ENCODE results near the gene NECAB3.

The NECAB3 gene

GRCh38 chr20:33653900-33654596 is 20.2 kb downstream of the NECAB3 start:
- DNase-seq (ENCODE audit: low read depth, low spot score), result no peak
- ChIA-PET CTCF (interaction anchor here (0.6 to 10.9 kb wide), 24 partner anchors 11 to 477 kb away, joined by 3 to 99 read pairs (median 4); partner anchors contain the start of genes ACTL10, C20orf144, CBFA2T2 and CDK5RAP1), POLR2A (interaction anchor here (1.8 kb wide), 1 partner anchor 9 kb away, joined by 5 read pairs; the partner anchor contains the start of gene C20orf144)
- no peak for TF ChIP-seq CTCF (IDR thresholded peaks at IDR 0.05; ENCODE audit: insufficient read depth, low read length, missing control alignments)
- H3K4me3 ChIP-seq (ENCODE audit: low read depth, low read length), result no peak overlapping the region

GRCh38 chr20:33653218-33653899 is 20.9 kb downstream of the NECAB3 start:
- ChIA-PET CTCF (interaction anchor here (0.6 to 10.9 kb wide), 24 partner anchors 10 to 478 kb away, joined by 3 to 99 read pairs (median 4); partner anchors contain the start of genes ACTL10, C20orf144, CBFA2T2 and CDK5RAP1), POLR2A (interaction anchor here (1.8 kb wide), 1 partner anchor 10 kb away, joined by 5 read pairs; the partner anchor contains the start of gene C20orf144)
- peak; percentile 93 for TF ChIP-seq CTCF (IDR thresholded peaks at IDR 0.05; ENCODE audit: insufficient read depth, low read length, missing control alignments)
- DNase-seq (ENCODE audit: low read depth, low spot score), result no peak
- H3K4me3 ChIP-seq (ENCODE audit: low read depth, low read length), result no peak overlapping the region

- POLR2A ChIA-PET, result no interaction called here
- CTCF ChIA-PET, result interaction anchor here (0.9 to 10.9 kb wide), 9 partner anchors 13 to 217 kb away, joined by 3 to 99 read pairs (median 4); partner anchors contain the start of genes ACTL10, C20orf144 and SNTA1
- TF ChIP-seq CTCF (IDR thresholded peaks at IDR 0.05; ENCODE audit: insufficient read depth, low read length, missing control alignments), result no peak
- H3K4me3 ChIP-seq (ENCODE audit: low read depth, low read length), result no peak overlapping the region
- no peak for DNase-seq (ENCODE audit: low read depth, low spot score)
Measured at GRCh38 chr20:33651562-33652048, 22.6 kb downstream of the NECAB3 start.

DNA sequence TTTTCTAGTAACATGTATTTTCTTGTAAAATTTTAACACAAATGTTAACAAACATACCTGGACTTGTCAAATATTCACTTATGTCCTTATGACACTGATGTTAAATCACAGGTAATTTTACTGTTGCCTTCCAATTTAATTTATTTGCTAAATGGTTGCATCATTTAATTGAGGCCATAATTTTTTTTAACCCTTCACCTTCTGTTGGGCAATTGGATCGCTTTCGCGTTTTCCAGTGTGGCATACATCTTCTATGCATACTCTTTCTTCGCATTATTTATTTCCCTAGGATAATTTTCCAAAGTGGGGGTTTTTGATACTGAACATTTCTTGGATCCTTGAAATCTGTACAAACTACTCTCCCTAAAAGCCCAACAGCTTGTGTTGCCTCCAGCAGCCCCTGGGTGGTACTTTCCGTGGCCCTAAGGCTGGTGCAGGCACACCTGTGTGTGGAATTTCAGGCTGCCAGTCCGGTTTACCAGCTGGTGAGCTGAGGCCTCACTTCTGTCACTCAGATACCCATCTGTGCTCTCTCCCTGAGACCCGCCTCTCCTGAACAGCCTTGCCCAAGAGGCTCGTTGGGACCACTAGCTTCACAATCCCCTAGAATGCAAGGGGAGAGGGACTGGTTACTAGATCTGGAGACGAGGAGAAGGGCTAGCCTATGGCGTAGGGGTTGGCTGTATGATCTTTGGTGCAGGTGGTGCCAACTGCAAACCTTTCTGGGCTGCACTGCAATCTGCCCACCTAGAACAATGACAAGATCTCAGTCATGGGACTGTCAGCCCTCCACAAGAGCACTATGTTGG is 23.3 kb downstream of the NECAB3 start:
- ChIA-PET POLR2A (no interaction called here), CTCF (interaction anchor here (0.9 to 10.9 kb wide), 8 partner anchors 14 to 216 kb away, joined by 3 to 99 read pairs (median 13); partner anchors contain the start of genes ACTL10, C20orf144 and SNTA1)
- TF ChIP-seq CTCF (IDR thresholded peaks at IDR 0.05; ENCODE audit: insufficient read depth, low read length, missing control alignments), result no peak
- H3K4me3 ChIP-seq (ENCODE audit: low read depth, low read length), result no peak overlapping the region
- DNase-seq (ENCODE audit: low read depth, low spot score), result no peak

- CTCF ChIA-PET, result interaction anchor here (2.4 to 10.9 kb wide), 2 partner anchors 15 to 193 kb away, joined by 8 to 99 read pairs; partner anchors contain the start of genes ACTL10 and C20orf144
- DNase-seq (ENCODE audit: low read depth, low spot score), result no peak
- TF ChIP-seq CTCF (IDR thresholded peaks at IDR 0.05; ENCODE audit: insufficient read depth, low read length, missing control alignments), result no peak
- POLR2A ChIA-PET, result no interaction called here
- no peak overlapping the region for H3K4me3 ChIP-seq (ENCODE audit: low read depth, low read length)
Measured at GRCh38 chr20:33650111-33650752, 24.0 kb downstream of the NECAB3 start.
